Duodenal mucosa (tissue), 2 donors: ENCODE data around the gene FNDC11.
A peak's percentile ranks its signal among the peaks of the same experiment; 100 is the strongest.

ENCODE experiments used
- H3K27ac ChIP-seq: one replicate; pipeline ENCODE4 v1.7.0; 2013; ENCODE audit warnings: low read depth, low read length
- H3K27me3 ChIP-seq, 2 donors: one replicate each; pipeline ENCODE4 v1.7.0; 2013; ENCODE audit warnings: low read length in 2 of 2, control low read depth in 1 of 2; ENCODE audit not compliant: insufficient read depth in 2 of 2, control insufficient read depth in 1 of 2
- H3K36me3 ChIP-seq, 2 donors: one replicate each; pipeline ENCODE4 v1.7.0; 2013; ENCODE audit warnings: low read length in 2 of 2, control low read depth in 1 of 2; ENCODE audit not compliant: insufficient read depth in 2 of 2, control insufficient read depth in 1 of 2
- H3K4me1 ChIP-seq, 2 donors: one replicate each; pipeline ENCODE4 v1.7.0; 2013; ENCODE audit warnings: low read length in 2 of 2, control low read depth in 1 of 2; ENCODE audit not compliant: insufficient read depth in 2 of 2, control insufficient read depth in 1 of 2
- H3K4me3 ChIP-seq, 2 donors: one replicate each; pipeline ENCODE4 v1.7.0; 2013; ENCODE audit warnings: low read length in 2 of 2, low read depth in 1 of 2
- H3K9ac ChIP-seq, 2 donors: one replicate each; pipeline ENCODE4 v1.7.0; 2013; ENCODE audit warnings: low read length in 2 of 2, low read depth in 1 of 2
- H3K9me3 ChIP-seq, 2 donors: one replicate each; pipeline ENCODE4 v1.7.0; 2013; ENCODE audit warnings: low read length in 2 of 2, control low read depth in 1 of 2; ENCODE audit not compliant: control insufficient read depth in 1 of 2

FNDC11 gene

DNA sequence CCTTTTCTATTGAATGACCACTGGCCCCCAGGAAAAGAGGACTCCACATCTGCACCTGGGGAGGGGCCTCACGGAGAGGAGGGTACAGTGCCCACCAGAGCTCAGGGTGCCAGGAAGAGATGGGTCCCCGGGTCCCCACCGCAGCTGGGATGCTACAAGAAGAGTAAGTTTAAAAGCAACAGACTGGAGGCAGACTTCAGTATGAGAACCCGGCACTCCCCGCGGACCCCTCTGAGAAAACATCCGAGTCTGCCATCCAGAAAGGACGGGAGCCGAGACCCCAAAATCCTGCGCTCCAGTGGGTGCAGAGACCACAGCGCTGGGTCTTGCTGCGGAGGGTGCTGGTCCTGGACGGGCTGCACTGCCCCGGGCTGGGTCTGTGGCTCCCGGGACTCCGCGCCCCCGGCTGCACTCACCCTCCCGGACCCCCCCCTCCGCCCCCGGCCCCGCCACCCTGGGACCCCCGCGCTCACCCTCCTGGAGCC lies 19.7 kb downstream of the FNDC11 start:
- peaks cover 11 to 27% of the 10 kb centered on the region in 2 donors for H3K4me1 ChIP-seq
- H3K9ac ChIP-seq = peak overlapping the region; percentile 84 to 89
- no peaks in the 10 kb centered on the region for H3K36me3 ChIP-seq
- H3K27me3 ChIP-seq = peaks cover 14 to 15% of the 10 kb centered on the region in 2 donors
- peak overlapping the region; percentile 78 to 84 for H3K4me3 ChIP-seq
- H3K27ac ChIP-seq = no peak overlapping the region
- no peaks in the 10 kb centered on the region for H3K9me3 ChIP-seq

DNA sequence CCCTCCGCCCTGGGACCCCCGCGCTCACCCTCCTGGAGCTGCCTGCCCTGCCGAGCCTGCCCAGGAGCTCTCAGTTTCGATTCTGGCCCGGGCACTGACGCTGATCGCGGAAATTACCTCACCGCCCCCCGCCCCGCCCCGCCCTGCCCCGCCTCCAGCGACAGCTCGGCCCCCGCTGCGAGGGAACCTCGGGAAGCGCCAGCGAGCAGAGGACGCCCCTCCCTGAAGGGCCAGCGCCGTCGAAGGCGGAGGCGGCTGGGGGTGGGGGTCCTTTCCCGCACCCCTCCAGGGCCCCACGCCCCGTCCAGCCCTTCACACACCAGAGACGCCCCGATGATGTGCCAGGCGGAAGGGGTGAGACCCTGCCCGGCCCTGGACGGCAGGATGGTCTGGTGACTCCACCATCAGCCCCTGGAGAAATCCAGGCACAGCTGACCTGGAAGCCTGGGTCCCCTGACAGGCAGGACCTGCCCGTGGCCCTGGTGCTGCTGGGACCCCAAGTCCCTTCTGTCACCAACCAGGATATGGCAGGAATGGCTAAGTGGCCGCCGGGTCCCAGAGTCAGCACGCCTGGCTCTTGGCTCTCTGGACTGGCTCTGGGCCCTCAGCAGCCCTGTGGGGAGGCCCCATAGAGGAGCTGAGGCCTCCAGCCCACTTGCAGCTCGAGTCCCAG lies 20.3 kb downstream of the FNDC11 start, which contains the start of gene HELZ2:
Gene HELZ2 (minus strand): TSS at position 84 of the 673 bp plus-strand sequence. CDS start 1,854 bp downstream, outside the sequence.
- H3K27ac ChIP-seq = no peak within 1 kb of the TSS
- H3K9ac ChIP-seq = peak within 1 kb of the TSS; percentile 84 to 89
- H3K27me3 ChIP-seq = peaks cover 14 to 19% of the 10 kb centered on the region in 2 donors
- peaks cover 11 to 22% of the 10 kb centered on the region in 2 donors for H3K4me1 ChIP-seq
- H3K9me3 ChIP-seq = no peaks in the 10 kb centered on the region
- peak within 1 kb of the TSS; percentile 78 to 84 for H3K4me3 ChIP-seq
- H3K36me3 ChIP-seq = no peaks in the 10 kb centered on the region

- peaks cover 11 to 22% of the 10 kb centered on the region in 2 donors for H3K4me1 ChIP-seq
- H3K36me3 ChIP-seq = no peaks in the 10 kb centered on the region
- H3K9me3 ChIP-seq = no peaks in the 10 kb centered on the region
- H3K9ac ChIP-seq = peak overlapping the region in 1 of 2 donors; percentile 45
- peaks cover 14 to 25% of the 10 kb centered on the region in 2 donors for H3K27me3 ChIP-seq
- H3K4me3 ChIP-seq = peak overlapping the region in 1 of 2 donors; percentile 63
- H3K27ac ChIP-seq = no peak overlapping the region
Measured at GRCh38 chr20:63574829-63575743, 21.1 kb downstream of the FNDC11 start.

DNA sequence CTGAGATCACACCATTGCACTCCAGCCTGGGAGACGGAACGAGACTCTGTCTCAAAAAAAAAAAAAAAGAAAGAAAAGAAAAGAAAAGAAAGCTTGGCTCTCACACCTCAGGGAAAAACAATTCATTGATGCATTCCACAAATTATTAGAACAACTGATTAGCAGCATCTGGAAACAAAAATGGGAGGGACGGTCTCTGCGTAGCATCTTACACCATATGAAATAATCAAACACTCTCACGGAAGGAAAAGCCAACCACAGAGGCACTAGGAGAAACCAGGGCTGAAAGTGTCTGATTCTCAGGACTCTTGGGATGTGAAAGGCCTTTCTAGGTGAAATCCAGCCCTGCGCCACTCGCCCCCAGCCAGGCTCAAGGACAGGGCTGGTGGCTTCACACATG lies 22.4 kb downstream of the FNDC11 start:
- H3K36me3 ChIP-seq = no peaks in the 10 kb centered on the region
- H3K4me3 ChIP-seq = no peak overlapping the region
- H3K27ac ChIP-seq = no peak overlapping the region
- H3K27me3 ChIP-seq = peaks cover 14 to 28% of the 10 kb centered on the region in 2 donors
- H3K9ac ChIP-seq = no peak overlapping the region
- H3K9me3 ChIP-seq = no peaks in the 10 kb centered on the region
- H3K4me1 ChIP-seq = peaks cover 11 to 22% of the 10 kb centered on the region in 2 donors

DNA sequence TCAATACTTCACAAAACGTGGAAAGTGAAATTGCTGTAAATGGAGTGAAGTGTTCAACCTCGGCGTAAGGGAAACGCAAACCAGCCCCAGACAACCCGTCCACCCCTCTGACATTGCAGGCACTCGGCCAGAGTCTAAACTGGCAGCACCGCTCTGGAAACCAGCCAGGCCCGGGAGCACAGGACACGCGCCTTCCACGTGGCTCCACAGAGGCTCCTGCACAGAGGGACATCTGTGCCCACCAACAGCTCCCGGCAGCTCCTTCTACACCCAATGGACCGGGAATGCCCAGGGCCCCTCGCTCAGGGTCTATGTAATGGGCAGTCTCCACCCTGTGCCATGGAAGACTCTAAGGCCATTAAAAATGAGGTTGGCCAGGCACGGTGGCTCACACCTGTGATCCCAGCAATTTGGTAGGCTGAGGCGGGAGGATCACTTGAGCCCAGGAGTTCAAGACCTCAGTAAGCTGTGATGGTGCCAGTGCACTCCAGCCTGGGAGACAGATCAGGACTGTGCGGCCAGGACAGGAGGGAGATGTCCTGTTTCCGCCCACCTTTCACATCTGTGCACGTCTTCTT lies 23.4 kb downstream of the FNDC11 start:
- H3K4me3 ChIP-seq = no peak overlapping the region
- H3K27me3 ChIP-seq = peaks cover 14 to 28% of the 10 kb centered on the region in 2 donors
- H3K36me3 ChIP-seq = no peaks in the 10 kb centered on the region
- H3K27ac ChIP-seq = no peak overlapping the region
- H3K4me1 ChIP-seq = peaks cover 11 to 22% of the 10 kb centered on the region in 2 donors
- H3K9me3 ChIP-seq = no peaks in the 10 kb centered on the region
- H3K9ac ChIP-seq = no peak overlapping the region

- Histone ChIP-seq H3K36me3 (no peaks in the 10 kb centered on the region), H3K4me3 (no peak overlapping the region), H3K9me3 (no peaks in the 10 kb centered on the region), H3K9ac (no peak overlapping the region), H3K27me3 (peaks cover 14 to 36% of the 10 kb centered on the region in 2 donors), H3K27ac (no peak overlapping the region), H3K4me1 (peaks cover 5 to 15% of the 10 kb centered on the region in 2 donors)
Measured at GRCh38 chr20:63578224-63579016, 24.5 kb downstream of the FNDC11 start.

DNA sequence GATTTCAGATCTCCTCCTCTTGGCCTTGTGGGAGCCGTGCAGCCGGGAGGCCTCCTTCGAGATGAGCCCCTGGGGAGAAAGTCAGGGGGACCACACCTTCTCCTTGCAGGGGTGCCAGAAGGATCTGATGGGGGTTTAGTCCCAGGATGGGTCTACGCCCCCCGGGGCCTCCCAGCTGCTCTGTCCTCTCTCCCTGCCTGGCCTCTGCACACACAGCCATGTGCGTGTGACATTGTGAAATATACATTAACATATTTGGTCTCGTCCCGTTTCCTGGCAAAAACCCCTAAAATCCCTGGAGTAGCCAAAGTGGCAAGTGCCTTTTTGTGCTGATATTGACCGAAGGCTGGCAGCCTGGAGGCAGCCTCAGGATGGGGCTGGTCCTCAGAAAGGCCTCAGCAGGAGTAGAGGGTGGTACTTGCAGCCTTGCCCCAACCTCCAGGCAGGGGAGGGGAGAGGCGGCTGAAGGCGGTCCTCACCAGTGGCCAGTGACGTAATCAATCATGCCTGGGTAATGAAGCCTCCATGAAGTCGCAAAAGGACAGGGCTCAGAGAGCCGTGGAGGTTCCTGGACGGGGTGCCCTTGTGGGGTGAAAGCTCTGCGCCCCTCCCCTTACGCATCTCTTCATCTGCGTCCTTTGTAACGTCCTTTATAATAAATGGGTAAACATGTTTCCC lies 25.2 kb downstream of the FNDC11 start:
- Histone ChIP-seq H3K9me3 (no peaks in the 10 kb centered on the region), H3K36me3 (no peaks in the 10 kb centered on the region), H3K27me3 (peaks cover 14 to 36% of the 10 kb centered on the region in 2 donors), H3K9ac (no peak overlapping the region), H3K4me3 (no peak overlapping the region), H3K4me1 (peaks cover 5 to 12% of the 10 kb centered on the region in 2 donors), H3K27ac (no peak overlapping the region)

GRCh38 chr20:63580796-63581461 lies 27.0 kb downstream of the FNDC11 start:
- Histone ChIP-seq H3K27ac (no peak overlapping the region), H3K27me3 (peaks cover 9 to 36% of the 10 kb centered on the region in 2 donors), H3K9ac (no peak overlapping the region), H3K4me1 (peaks cover 0 to 8% of the 10 kb centered on the region in 2 donors), H3K4me3 (no peak overlapping the region), H3K9me3 (no peaks in the 10 kb centered on the region), H3K36me3 (no peaks in the 10 kb centered on the region)
